Activated CD8-positive, alpha-beta memory T cell treated with anti-CD3 and anti-CD28 coated beads, Interleukin-2, amount 50 U/mL, for 24 hours (primary cell): ENCODE results near the gene SNX27.
"Not testable (repeated sequence)": the region's sequence is repeated elsewhere in the genome, so short reads cannot be mapped to it uniquely, and the experiment has no call there.

Experiments
- DNase-seq: peaks from one replicate; pipeline ENCODE4 v3.0.0-alpha.2; 2020; ENCODE audit errors: extremely low read depth

Gene SNX27

DNA sequence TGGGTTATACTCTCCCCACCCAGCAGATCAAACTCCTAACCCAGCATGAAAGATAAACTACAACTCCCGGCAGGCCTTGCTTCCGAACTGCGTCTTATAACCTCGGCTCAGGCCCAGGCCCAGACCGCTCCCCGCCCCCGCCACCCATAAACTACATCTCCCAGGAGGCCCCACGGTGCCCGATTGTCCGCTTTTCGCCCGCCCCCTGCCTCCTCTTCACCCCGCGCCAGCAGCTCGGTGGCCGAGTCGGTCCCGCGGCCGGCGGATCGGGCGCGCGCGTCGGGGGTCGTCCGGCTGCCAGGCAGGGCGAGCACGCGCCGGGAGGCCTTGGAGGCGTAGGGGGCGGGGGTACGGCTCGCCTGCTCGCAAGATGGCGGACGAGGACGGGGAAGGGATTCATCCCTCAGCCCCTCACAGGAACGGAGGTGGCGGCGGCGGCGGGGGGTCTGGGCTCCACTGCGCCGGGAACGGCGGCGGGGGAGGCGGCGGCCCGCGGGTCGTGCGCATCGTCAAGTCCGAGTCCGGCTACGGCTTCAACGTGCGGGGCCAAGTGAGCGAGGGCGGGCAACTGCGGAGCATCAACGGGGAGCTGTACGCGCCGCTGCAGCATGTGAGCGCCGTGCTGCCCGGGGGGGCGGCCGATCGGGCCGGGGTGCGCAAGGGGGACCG, at the start of gene SNX27:
Gene SNX27, plus strand, starts transcription at position 219 of the 669 bp plus-strand sequence. Its CDS starts 152 bp downstream, at position 371.
- peak; percentile 69 for DNase-seq

DNA sequence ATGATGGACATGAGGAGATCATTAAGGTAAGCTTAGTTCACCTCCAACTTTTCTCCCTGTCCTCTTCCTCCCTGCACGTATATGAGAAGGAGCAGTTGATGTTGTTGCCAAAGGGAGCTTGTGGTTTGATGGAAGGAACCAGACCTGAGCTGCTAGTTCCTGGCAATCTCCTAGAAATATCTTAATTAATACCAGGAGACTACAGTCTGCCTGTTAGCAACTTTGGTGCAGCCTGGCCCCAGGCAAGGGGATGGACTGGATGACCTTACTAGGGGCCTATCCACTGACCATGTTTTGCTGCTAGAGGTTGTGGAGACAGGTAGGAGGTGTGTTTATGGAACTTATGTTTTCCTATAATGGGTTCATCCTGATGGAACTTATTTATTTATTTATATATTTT, 49.2 kb upstream of the SNX27 start:
- DNase-seq, result no peak

DNA sequence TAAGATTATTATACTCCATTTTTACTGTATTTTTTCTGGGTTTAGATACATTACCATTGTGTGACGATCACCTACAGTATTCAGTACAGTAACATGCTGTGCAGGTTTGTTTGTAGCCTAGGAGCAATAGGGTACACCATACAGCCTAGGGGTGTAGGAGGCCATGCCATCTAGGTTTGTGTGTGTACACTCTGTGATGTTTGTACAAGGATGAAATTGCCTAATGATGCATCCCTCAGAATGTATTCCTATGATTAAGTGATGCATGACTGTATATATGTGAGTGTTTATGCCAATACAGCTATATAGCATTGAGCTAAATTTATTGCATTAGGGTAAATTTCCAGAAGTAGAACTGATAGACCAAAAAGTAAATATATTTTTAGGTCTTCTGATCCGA, 48.5 kb upstream of the SNX27 start:
- no peak for DNase-seq

DNA sequence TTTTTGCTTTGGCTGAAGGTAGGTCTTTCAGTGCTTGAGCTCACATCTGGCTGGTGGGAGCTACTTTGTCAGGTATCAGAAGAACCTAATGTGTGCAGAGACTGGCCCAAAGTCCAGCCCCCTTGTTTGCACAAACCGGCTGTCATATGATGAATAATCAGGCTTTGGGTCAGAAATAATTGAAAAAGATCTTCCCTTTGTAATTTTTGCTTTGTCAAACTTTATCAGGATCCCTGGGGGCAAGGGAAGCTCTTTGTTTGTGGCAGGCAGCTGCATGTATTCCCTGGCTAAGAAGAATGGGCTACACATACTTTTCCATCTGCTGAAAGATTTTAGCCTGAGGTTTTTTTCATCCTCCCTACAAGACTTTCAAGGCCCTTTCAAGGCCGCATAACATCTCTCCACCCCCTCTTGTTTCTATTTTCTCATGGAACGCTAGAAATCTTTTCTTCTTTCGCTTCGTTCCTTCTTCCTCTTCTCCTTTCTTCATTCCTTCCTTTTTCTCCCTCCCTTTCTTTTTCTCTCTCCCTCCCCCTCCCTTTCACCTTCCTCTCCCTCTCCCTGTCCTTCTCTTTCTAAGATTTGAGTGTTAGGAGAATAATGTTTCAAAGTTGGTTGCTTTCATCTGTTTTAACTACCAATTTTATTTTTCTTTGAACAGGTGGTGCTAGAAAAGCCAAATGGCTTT, 46.2 kb upstream of the SNX27 start:
- no peak for DNase-seq

DNA sequence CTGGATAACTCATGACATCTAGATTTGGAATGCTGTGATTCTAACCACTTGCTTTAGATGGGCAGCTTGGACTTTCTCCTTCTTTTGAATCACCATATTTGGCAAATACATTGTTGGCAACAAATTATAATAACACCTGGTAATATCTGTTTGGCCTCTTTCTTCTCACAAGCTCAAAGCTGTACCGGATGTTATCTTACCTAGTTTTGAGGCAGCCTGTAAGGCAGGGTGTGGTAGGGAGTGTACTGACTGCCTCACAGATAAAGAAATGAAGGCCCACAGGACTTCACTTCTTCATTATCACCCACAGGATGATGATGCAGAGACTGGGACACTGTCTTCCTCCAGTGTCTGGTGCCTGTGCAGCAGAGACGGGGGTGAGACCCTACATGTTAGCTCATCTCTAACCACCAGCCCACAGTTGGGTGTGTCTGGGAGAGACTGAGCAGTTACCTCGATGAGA, 43.2 kb upstream of the SNX27 start:
- no peak for DNase-seq

DNA sequence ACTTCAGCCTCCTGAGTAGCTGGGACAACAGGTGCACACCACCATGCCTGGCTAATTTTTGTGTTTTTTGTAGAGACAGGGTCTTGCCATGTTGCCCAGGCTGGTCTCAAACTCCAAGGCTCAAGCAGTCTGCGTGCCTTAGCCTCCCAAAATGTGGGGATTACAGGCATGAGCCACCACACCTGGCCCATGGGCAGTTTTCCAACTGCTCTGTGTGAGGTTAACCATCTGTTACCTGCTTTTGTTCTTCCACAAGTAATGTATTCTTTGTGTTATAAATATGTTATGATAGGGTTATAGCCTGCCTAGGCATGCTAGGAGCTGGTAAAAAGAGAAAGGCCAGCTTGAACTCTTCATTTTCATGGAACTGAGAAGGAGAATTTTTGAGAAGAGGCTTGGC, 41.0 kb upstream of the SNX27 start:
- DNase-seq, result no peak

DNA sequence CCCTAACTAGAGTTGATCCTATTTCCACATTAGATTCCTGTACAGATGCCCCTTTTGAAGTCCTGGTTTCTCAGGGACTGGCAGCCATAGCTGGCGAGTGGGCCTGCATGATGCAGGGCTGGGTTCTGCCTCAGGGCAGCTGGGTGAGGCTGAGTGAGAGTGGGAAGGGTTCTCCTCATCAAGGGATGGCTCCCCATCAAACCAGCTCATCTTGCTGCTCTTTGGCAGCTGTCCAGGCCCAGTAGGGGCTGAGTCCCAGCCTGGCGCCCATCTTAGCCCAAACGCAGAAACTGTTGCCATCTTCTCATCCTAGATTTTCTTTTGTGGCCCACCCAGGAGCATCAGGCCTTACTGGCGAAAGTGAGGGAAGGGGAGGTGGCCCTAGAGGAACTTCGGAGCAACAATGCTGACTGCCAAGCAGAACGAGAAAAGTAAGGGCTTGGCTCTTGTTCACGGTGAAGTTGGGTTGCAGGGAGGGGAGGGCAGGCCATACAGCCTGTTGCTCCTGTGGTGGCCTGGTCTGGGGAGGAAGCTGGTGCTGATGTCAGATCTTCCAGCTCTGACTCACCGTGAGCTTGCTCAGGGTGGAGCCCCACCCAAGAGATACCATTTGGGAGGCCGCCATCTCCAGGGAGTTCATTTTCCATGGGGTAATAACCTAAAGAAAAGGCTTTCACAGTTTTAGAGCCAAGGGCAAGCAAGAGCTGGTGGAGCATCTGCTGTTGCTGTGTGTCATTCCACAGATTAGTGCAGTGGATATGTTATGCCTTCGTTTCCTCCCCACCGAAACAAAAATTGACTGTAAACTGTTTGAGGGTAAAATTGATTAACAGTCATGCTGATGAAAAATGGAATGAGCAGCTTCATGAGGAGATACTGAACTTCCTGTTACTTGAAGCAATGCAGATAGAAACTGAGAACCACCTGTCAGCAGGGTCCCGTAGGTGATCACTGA, 37.0 kb upstream of the SNX27 start:
- no peak for DNase-seq

DNA sequence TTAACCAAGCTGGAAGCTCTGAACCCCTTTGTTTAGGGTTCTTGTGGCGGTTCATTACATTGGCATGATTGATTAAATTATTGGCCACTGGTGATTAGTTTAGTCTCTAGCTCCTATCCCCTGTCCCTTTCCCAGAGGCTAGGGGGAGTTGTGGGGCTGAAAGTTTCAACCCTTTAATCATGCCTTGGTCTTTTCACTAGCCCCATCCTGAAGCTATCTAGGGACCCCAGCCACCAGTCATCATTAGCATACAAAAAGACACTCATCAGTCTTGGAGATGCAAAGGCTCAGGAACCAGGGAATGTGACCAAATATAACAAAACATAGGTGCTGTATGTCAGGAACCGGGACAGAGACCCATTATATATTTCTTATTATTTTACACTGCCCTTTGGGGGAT, 34.7 kb upstream of the SNX27 start:
- no peak for DNase-seq

DNA sequence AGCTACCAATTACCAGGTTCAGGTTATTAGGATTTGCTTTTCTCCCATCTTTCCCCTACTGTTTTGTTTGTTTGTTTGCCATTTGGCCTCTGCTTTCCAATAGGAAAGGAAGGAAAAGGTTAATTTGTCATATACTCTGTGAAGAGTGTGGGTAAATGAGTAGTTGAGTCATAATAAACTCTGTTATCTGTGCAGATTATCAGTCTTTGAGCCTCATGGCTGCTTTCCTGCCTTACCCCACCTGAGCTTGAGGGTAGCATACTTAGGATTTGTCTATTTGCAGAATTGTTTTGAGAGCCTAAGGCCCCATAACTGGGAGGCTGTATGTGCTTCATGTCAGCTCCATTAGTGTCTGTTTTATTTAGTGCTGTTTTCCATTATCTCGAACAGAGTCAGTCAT, 32.9 kb upstream of the SNX27 start:
- no peak for DNase-seq

DNA sequence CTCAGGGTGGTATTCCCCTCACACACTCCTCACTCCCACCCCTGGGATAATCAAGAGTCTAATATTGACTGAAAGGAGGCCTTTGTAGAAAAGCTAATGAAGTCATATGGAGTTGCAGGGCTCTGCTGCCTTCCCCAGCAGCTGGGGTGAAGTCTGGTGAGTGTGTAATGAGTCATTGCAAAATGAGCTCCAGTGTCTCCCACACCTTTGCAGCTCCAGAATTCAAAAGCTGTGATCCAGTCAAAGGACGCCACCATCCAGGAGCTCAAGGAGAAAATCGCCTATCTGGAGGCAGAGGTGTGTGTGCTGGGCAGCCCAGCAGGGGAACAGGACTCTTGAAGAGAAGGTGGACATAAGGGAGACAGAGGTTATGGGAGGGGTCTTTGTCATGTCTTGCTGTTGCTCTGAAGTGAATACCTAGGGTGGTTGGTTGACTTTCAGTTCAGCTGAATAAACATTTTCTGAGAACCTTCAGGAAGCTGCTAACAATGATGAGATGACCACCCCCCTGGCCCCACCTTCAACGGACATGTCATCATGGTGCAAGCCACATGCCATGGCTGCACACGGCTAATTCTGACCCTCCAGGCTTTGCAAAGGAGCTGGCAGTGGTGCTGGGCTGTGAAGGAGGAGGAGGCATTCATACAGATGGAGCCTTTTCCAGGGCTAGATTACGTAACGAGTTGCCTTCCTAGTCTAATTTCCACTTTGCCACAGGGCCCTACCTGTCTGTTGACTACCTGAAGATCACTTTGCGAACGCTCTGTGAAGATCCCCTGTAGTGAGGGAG, 32.2 kb upstream of the SNX27 start:
- DNase-seq, result no peak

DNA sequence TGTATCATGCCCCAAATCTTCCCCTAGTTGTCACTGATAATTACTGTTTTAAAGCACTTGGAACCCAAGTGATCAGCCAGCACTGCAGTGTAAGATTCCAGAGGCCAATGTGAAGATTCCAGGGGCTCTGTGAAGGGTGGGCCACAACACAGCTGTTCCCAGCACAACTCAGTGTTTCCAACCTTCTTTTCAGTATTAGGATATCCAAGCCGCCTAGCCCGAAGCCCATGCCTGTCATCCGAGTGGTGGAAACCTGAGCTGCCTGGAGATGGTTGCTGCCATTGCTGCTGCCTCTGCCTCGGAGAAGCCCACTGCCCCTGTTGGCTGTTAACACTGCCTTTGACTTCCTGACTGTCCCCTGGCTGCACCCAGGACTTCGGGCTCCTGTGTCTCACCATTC, 30.4 kb upstream of the SNX27 start:
- DNase-seq, result no peak

DNA sequence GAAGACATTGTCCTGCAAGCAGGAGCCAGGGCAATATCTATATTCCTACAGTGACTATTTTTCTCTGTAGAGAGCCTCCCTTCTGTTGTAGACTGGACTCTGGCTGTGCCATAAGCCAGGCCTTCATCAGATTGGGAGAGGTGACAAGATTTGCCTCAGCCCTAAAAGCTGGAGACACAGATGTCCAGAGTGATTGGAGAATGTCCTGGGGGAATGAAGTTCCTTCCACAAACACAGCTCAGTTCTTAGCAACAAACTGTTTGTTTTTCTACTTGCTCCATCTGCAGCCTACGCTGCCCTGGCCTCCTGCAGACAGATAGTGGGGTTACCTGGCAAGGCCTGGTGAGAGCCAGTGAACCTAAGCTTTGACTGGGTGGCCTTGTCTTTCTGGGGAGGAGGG, 29.9 kb upstream of the SNX27 start:
- DNase-seq, result no peak

DNA sequence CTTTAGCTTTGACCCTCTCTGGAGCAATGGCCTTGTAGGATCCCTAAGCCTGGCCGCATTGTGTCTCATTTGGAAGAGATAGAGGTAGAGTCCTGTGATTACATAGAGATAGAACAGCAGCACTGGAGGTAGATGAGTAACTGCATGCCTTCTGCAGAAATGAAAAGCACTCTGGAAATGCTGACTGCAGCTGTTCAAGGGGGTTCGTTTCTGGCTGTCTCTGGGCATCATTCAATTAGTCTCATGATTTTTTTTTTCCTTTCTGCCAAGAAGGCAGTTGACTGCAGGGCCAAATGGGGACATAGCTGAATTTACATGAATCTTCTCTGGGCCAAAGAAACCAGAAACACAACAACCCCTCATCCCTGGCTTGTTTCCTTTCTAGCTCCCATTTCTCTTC, 28.1 kb upstream of the SNX27 start:
- DNase-seq, result no peak

DNA sequence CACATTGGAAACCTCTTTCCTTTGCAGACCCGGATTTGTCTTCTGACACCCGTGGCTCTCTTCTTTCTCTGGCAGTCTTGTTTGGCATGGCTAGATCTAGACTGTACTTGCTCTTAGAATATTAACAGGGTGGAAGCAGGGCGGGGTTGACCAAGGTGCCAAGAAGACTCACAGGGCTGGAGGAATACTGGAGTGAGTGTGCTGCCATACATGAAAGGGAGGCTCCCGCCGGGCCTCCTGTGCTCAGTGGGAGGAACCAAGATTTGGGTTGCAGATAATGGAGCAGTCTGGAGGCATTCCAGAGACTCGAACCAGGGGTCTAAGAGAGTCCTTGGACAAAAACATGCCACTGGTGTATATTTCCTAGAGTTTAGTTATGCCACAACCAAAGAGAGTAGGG, 27.6 kb upstream of the SNX27 start:
- no peak for DNase-seq

DNA sequence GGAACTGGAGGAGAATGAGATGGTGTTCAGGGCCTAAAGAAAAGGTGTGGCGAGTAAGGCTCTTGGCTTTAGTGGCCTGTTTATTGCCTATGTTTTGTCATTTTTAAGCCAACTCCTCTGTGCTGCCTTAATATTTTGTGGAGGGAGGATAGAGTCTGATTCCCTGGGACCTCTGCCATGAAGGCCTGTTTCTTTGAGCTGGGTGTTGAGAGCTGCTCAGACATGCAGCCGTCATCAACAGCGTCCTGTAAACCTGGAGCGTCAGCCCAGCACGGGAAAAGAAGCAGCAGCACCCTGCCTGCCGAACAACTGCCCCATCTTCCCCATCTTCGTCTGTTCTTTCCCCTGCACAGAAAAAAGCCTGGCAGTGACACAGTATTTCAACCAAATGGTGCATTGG, 27.1 kb upstream of the SNX27 start:
- no peak for DNase-seq

DNA sequence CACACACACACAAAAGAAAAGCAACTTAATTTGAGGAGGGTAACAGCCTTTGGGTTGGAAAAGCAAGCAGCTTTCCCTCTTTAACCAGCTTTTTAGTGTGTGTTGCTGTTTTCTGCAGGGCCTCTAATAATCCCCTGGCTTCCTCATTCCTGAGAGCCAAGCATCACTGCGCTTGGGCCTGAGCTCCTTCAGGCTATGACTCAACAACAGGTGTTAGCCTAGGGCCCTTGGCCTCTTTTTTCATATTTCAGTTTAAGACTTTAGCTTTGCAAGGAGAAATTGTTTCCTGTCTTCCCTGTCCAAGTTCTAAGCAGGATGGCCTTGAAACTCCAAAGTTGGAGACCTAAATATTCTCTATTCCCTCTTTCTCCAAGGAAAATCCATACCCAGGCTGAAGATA, 26.2 kb upstream of the SNX27 start:
- no peak for DNase-seq

DNA sequence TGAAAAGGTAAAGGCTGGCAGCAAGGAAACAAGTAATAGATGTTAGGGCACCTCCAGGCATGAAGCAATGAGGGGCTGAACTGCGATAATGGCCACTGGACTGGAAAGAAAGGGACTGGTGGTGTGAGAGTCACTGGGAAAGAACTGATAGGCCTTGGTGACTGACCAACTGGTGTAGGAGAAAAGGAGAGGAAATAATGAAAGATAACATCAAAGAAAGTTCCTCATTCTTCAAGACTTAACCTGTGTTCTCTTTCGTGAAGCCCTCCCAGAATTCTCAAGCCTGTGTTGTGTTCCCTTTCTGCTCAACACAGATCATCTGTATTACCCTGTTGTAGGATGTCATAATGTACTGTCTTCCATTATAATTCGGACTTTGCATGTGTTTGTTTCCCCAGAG, 20.9 kb upstream of the SNX27 start:
- no peak for DNase-seq

DNA sequence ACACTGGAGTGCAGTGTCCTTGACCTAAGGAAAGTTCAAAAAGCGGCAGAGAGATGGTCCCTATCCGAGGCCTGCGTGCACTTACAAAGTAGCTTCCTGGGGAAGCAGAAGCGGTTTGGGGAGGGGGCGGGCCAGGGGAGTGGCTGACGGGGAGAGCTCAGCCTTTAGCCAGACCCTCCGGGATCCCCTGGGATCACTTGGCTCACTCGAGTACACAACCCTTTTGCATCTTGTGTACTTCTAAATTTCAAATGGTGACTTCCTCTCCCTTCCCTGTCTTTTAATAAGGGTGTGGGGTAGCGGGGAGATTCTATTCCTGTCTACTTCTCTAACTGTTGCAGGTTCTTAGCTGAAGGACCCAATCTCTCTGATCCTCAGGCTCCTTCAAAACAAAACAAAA, 18.1 kb upstream of the SNX27 start:
- DNase-seq, result no peak

DNA sequence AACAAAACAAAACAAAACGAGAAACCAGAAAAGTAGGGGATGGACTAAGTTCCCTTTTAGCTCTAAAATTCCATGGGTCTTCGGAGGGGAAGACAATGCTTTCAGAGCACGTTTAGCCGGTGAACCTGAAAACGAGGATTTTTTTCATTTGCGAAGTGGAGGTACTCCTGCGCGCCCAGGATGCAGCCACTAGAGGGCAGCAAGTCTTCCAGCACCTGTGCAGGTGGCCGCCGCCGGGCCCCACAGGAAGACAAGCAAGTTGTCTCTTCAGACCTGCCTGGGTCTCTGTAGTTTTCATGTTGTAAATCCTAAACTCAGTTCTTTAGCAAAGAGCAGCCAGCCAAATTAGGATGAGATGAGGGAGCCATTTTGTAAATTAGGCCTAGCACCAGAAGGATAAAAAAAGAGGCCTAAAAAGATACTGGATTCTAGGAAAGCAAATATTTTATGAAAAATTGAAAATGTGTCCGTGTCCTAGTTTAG, 17.7 kb upstream of the SNX27 start:
- DNase-seq, result peak; percentile 53

DNA sequence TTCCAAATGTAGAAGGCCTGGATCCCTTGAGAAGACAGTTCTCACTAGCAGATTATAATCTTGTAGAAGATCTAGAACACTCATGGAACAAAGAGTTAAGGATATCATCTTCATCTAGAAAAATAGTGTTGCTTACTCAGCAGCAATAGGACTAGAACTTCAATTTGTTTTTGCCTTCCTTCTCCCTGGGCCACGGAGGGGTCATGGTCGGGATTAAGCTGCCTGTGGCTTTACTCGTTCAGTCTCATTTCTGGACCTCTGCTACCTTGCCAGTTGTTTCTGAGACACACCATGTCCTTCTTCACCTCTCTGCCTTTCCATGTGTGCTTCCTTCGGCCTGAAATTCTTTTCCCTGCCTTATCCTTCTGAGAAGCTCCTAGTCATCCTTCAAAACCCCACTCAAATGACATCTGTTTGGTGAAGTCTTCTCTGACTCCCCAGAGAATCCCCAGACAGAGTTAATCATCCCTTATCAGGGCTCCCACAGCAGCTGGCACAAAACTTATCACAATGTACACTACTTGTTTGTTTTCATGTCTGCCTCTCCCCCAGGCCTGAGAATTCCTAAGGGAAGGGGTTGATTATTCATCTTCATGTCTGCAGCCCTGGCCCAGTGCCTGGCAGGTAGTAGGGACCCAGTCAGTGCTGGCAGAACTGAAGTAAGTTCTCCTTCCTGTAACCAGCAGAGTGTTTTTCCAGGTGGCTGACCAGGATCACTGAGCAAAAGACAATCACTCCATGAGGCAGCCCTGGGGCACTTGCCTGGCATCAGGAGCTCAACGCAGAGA, 15.5 kb upstream of the SNX27 start:
- no peak for DNase-seq

DNA sequence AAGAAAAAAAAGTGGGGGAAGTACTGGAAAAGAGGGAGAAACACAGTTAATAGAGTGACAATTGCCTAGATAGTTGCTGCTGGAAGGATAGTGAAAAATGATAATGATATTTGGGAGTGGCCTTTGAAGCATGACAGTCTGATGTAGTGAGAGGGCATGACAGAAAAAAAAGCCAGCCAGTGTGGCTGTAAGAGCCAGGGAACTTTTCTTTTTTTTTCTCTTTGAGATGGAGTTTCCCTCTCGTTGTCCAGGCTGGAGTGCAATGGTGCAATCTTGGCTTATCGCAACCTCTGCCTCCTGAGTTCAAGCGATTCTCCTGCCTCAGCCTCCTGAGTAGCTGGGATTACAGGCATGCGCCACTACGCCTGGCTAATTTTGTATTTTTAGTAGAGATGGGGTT, 9.3 kb upstream of the SNX27 start:
- not testable (repeated sequence) for DNase-seq
